Astrocyte of the cerebellum (primary cell): ENCODE data around the gene CETN1.

Source experiments
- DNase-seq: peaks from one replicate; pipeline ENCODE4 v3.0.0-alpha.2; 2011; ENCODE audit warnings: low read depth
- H3K4me3 ChIP-seq: 2 replicates; pipeline ENCODE4 v1.5.1; 2011; ENCODE audit warnings: mild to moderate bottlenecking, low read depth, low read length, moderate library complexity
- CTCF ChIP-seq: IDR thresholded peaks from 2 replicates; pipeline ENCODE4 v1.5.1; 2012; ENCODE audit warnings: low read length, low read depth, moderate library complexity, mild to moderate bottlenecking; ENCODE audit errors: missing control alignments
- in situ Hi-C: cut with HindIII; loops from 2 replicates; pipeline ENCODE4 v1.10.0; 2017; ENCODE audit warnings: low sequenced_read_pairs

CETN1 gene

GRCh38 chr18:580154-580553 is at the start of gene CETN1:
TSS of gene CETN1 (plus strand) at chr18:580380. CDS start at chr18:580409, 29 bp downstream.
- no peak within 1 kb of the TSS for H3K4me3 ChIP-seq
- no peak for TF ChIP-seq CTCF
- no peak for DNase-seq
- in situ Hi-C loops = no loop called here

GRCh38 chr18:532018-532417 is 48.2 kb upstream of the CETN1 start:
- no peak for DNase-seq
- in situ Hi-C loops = no loop called here
- no peak for TF ChIP-seq CTCF
- H3K4me3 ChIP-seq = no peak overlapping the region

- DNase-seq = no peak
- no peak for TF ChIP-seq CTCF
- H3K4me3 ChIP-seq = no peak overlapping the region
- in situ Hi-C loops = no loop called here
These were observed 47.5 kb upstream of the CETN1 start for GRCh38 chr18:532632-533031.

- no peak overlapping the region for H3K4me3 ChIP-seq
- TF ChIP-seq CTCF = no peak
- DNase-seq = no peak
- in situ Hi-C loops = no loop called here
These were observed 46.1 kb upstream of the CETN1 start for GRCh38 chr18:533995-534601.

GRCh38 chr18:543447-544078 is 36.6 kb upstream of the CETN1 start:
- TF ChIP-seq CTCF = no peak
- in situ Hi-C loops = no loop called here
- no peak for DNase-seq
- H3K4me3 ChIP-seq = no peak overlapping the region

- TF ChIP-seq CTCF = no peak
- in situ Hi-C loops = no loop called here
- no peak overlapping the region for H3K4me3 ChIP-seq
- DNase-seq = no peak
These were observed 30.2 kb upstream of the CETN1 start for GRCh38 chr18:549967-550366.
